Neural cell (in vitro differentiated cells): ENCODE measurements around the gene WDHD1. TPM values are rescaled to one million over a fixed set of nuclear protein-coding genes. Genes with fewer than 3 reads are reported as not detected.

Source experiments
- H2AFZ ChIP-seq: fragments of 200-600, 300-800 bp; sonication (generic), shearing (Covaris generic); 2 replicates; pipeline ENCODE4 v1.6.0; 2014; ENCODE audit warnings: low read depth, mild to moderate bottlenecking, antibody characterized with exemption, low read length, moderate library complexity
- H3F3A ChIP-seq: fragments of 200-600 bp; shearing (Covaris generic); 2 replicates; pipeline ENCODE4 v1.6.1; 2016; ENCODE audit warnings: mild to moderate bottlenecking, moderate library complexity, mixed read lengths, antibody characterized with exemption, low read length; ENCODE audit not compliant: insufficient read depth, poor library complexity, severe bottlenecking
- H3K27ac ChIP-seq: fragments of 200-600, 300-800 bp; sonication (generic), shearing (Covaris generic); 2 replicates; pipeline ENCODE4 v1.5.1; 2014; ENCODE audit warnings: mild to moderate bottlenecking, low read length, moderate library complexity
- H3K27me3 ChIP-seq: fragments of 300-800, 200-600 bp; sonication (generic), shearing (Covaris generic); 2 replicates; pipeline ENCODE4 v1.6.0; 2014; ENCODE audit warnings: mild to moderate bottlenecking, low read depth, low read length, moderate library complexity; ENCODE audit not compliant: insufficient read depth
- H3K36me3 ChIP-seq: fragments of 300-800, 200-600 bp; sonication (generic), shearing (Covaris generic); 2 replicates; pipeline ENCODE4 v1.5.1; 2014; ENCODE audit warnings: mild to moderate bottlenecking, antibody characterized with exemption, low read length, moderate library complexity; ENCODE audit not compliant: insufficient read depth
- H3K4me2 ChIP-seq: fragments of 300-800, 200-600 bp; sonication (generic), shearing (Covaris generic); 2 replicates; pipeline ENCODE4 v1.6.0; 2014; ENCODE audit warnings: mild to moderate bottlenecking, low read length
- H3K4me3 ChIP-seq: fragments of 300-800, 200-600 bp; sonication (generic), shearing (Covaris generic); 2 replicates; pipeline ENCODE4 v1.5.1; 2014; ENCODE audit warnings: mild to moderate bottlenecking, low read length, moderate library complexity
- H3K79me2 ChIP-seq: fragments of 200-600 bp; shearing (Covaris generic); replicated peaks from 2 replicates; pipeline ENCODE4 v1.6.0; 2014; ENCODE audit warnings: mild to moderate bottlenecking, low read length, moderate library complexity; ENCODE audit not compliant: insufficient read depth
- H3K9ac ChIP-seq: fragments of 300-800, 200-600 bp; sonication (generic), shearing (Covaris generic); 2 replicates; pipeline ENCODE4 v1.6.1; 2016; ENCODE audit warnings: mild to moderate bottlenecking, low read length, mixed read lengths
- H3K9me2 ChIP-seq: fragments of 200-600 bp; shearing (Covaris generic); 2 replicates; pipeline ENCODE4 v1.6.1; 2016; ENCODE audit warnings: mild to moderate bottlenecking, low read length, mixed read lengths; ENCODE audit not compliant: insufficient read depth
- H3K9me3 ChIP-seq: fragments of 200-600, 300-800 bp; sonication (generic), shearing (Covaris generic); 2 replicates; pipeline ENCODE4 v1.6.1; 2016; ENCODE audit warnings: mild to moderate bottlenecking, mixed run types, low read length, moderate library complexity, mixed read lengths
- H4K20me1 ChIP-seq: fragments of 200-600 bp; shearing (Covaris generic); 2 replicates; pipeline ENCODE4 v1.6.1; 2016; ENCODE audit warnings: mild to moderate bottlenecking, mixed run types; ENCODE audit not compliant: insufficient read depth
- CTCF ChIP-seq: fragments of 450-650 bp; IDR thresholded peaks from 2 replicates; pipeline ENCODE4 v1.5.1; 2014; ENCODE audit warnings: antibody characterized with exemption, mild to moderate bottlenecking, moderate library complexity; ENCODE audit not compliant: poor library complexity, severe bottlenecking
- EP300 ChIP-seq: fragments of 450-650 bp; conservative IDR thresholded peaks from 2 replicates; pipeline ENCODE4 v1.6.1; 2014; ENCODE audit warnings: antibody characterized with exemption, mild to moderate bottlenecking, moderate library complexity; ENCODE audit not compliant: poor library complexity, severe bottlenecking
- EZH2 ChIP-seq: fragments of 200-600, 300-800 bp; shearing (Covaris generic), sonication (generic); IDR thresholded peaks from 2 replicates; pipeline ENCODE4 v1.6.1; 2014; ENCODE audit warnings: antibody characterized with exemption, low read length, borderline replicate concordance, mild to moderate bottlenecking; ENCODE audit not compliant: insufficient read depth, poor library complexity, severe bottlenecking
- MXI1 ChIP-seq: fragments of 450-650 bp; conservative IDR thresholded peaks from 2 replicates; pipeline ENCODE4 v1.6.1; 2014; ENCODE audit warnings: antibody characterized with exemption, mild to moderate bottlenecking; ENCODE audit not compliant: poor library complexity, severe bottlenecking
- POLR2AphosphoS5 ChIP-seq: IDR thresholded peaks from 2 replicates; pipeline ENCODE4 v1.6.1; 2012
- RAD21 ChIP-seq: fragments of 450-650 bp; conservative IDR thresholded peaks from 2 replicates; pipeline ENCODE4 v1.6.1; 2014; ENCODE audit warnings: antibody characterized with exemption, mild to moderate bottlenecking, moderate library complexity
- REST ChIP-seq: IDR thresholded peaks from 2 replicates; pipeline ENCODE4 v1.6.1; 2012; ENCODE audit warnings: borderline replicate concordance
- SMC3 ChIP-seq: fragments of 450-650 bp; conservative IDR thresholded peaks from 2 replicates; pipeline ENCODE4 v1.6.1; 2014; ENCODE audit warnings: antibody characterized with exemption, mild to moderate bottlenecking, moderate library complexity; ENCODE audit not compliant: poor library complexity
- TAF1 ChIP-seq: IDR thresholded peaks from 2 replicates; pipeline ENCODE4 v1.6.1; 2012; ENCODE audit warnings: low read depth
- polyA plus RNA-seq: library from polyadenylated mRNA; depleted of rRNA; stranded (reverse); fragments of >200 nt; gene quantifications from 2 replicates; pipeline ENCODE4 v1.2.3, GENCODE V29; 2014

WDHD1 gene
- polyA plus RNA-seq, 1 donor from 2014 or later, result 8.0 TPM

GRCh38 chr14:55053018-55053417 is 26.1 kb upstream of the WDHD1 start:
- Histone ChIP-seq H3K27ac (peak overlapping the region; percentile 100), H3K9me2 (no peaks in the 10 kb centered on the region), H3K79me2 (peaks cover 55% of the 10 kb centered on the region), H3K4me2 (peak overlapping the region; percentile 82), H3K27me3 (no peaks in the 10 kb centered on the region), H3K9me3 (no peaks in the 10 kb centered on the region), H2AFZ (no peak overlapping the region), H4K20me1 (no peaks in the 10 kb centered on the region), H3K36me3 (peaks cover 7% of the 10 kb centered on the region), H3F3A (peaks cover 11% of the 10 kb centered on the region), H3K9ac (peak overlapping the region; percentile 100), H3K4me3 (peak overlapping the region; percentile 93)
- no peak for TF ChIP-seq POLR2AphosphoS5
- TF ChIP-seq CTCF, result no peak
- TF ChIP-seq EP300, result no peak
- TF ChIP-seq SMC3, result no peak
- TF ChIP-seq TAF1, result no peak
- no peak for TF ChIP-seq REST
- no peak for TF ChIP-seq RAD21
- no peak for TF ChIP-seq EZH2

GRCh38 chr14:55052269-55052930 is 25.5 kb upstream of the WDHD1 start:
- H3K27me3 ChIP-seq, result no peaks in the 10 kb centered on the region
- peak overlapping the region; percentile 92 for H2AFZ ChIP-seq
- no peaks in the 10 kb centered on the region for H3K9me3 ChIP-seq
- H3K36me3 ChIP-seq, result peaks cover 7% of the 10 kb centered on the region
- H3F3A ChIP-seq, result peaks cover 11% of the 10 kb centered on the region
- peak overlapping the region; percentile 93 for H3K4me3 ChIP-seq
- H3K4me2 ChIP-seq, result peak overlapping the region; percentile 82
- peak overlapping the region; percentile 100 for H3K27ac ChIP-seq
- H3K9ac ChIP-seq, result peak overlapping the region; percentile 100
- TF ChIP-seq SMC3 (no peak), EP300 (no peak), CTCF (no peak), POLR2AphosphoS5 (no peak), RAD21 (no peak), REST (no peak), EZH2 (no peak), TAF1 (no peak), MXI1 (no peak)
- H3K9me2 ChIP-seq, result no peaks in the 10 kb centered on the region
- H3K79me2 ChIP-seq, result peaks cover 48% of the 10 kb centered on the region
- H4K20me1 ChIP-seq, result no peaks in the 10 kb centered on the region
